Right atrium auricular region (tissue), 2 donors: ENCODE data around the gene MLXIPL. TPM values are rescaled to one million over a fixed set of nuclear protein-coding genes. Genes with fewer than 3 reads are reported as not detected.
"Not testable (repeated sequence)": the region's sequence is repeated elsewhere in the genome, so short reads cannot be mapped to it uniquely, and the experiment has no call there.

ENCODE experiments used
- DNase-seq: peaks from one replicate; pipeline ENCODE4 v3.0.0-alpha.2; 2019; ENCODE audit warnings: low spot score
- H3K27ac ChIP-seq, 2 donors: fragments of 200-600 bp; sonication (generic); 1 replicate in 1 of 2; 2 replicates in 1 of 2; pipeline ENCODE4 v1.5.1; 2016 to 2019
- H3K27me3 ChIP-seq, 2 donors: fragments of 200-600 bp; sonication (generic); one replicate each; pipeline versions ENCODE4 v1.5.1 to v1.6.0; 2017 to 2019
- H3K36me3 ChIP-seq: fragments of 200-600 bp; sonication (generic); one replicate; pipeline ENCODE4 v1.5.1; 2016
- H3K4me1 ChIP-seq, 2 donors: fragments of 200-600 bp; sonication (generic); one replicate each; pipeline versions ENCODE4 v1.5.1 to v1.6.0; 2017 to 2019
- H3K4me3 ChIP-seq, 2 donors: fragments of 200-600 bp; sonication (generic); 1 replicate in 1 of 2; 2 replicates in 1 of 2; pipeline ENCODE4 v1.5.1; 2017 to 2019; ENCODE audit warnings: mild to moderate bottlenecking in 1 of 2, moderate library complexity in 1 of 2
- H3K9me3 ChIP-seq, 2 donors: fragments of 200-600 bp; sonication (generic); one replicate each; pipeline ENCODE4 v1.5.1; 2019
- CTCF ChIP-seq, 2 donors: fragments of 200-600 bp; sonication (generic); IDR thresholded peaks; one replicate each; pipeline ENCODE4 v1.5.1; 2019; ENCODE audit warnings: antibody characterized with exemption in 2 of 2
- total RNA-seq, 2 donors: library from RNA; depleted of rRNA; stranded (reverse); fragments of >200 nt; gene quantifications; one replicate each; pipeline ENCODE4 v1.1.0, GENCODE V29; 2016

Gene MLXIPL
- total RNA-seq, 2 donors from 2014 or later: 0.41 to 1.3 TPM

GRCh38 chr7:73595358-73595757 is 29.0 kb downstream of the MLXIPL start:
- Histone ChIP-seq H3K4me1 (no peaks in the 10 kb centered on the region), H3K36me3 (no peaks in the 10 kb centered on the region), H3K27ac (no peak overlapping the region), H3K4me3 (no peak overlapping the region), H3K9me3 (no peaks in the 10 kb centered on the region), H3K27me3 (no peaks in the 10 kb centered on the region)
- no peak for TF ChIP-seq CTCF (IDR thresholded peaks at IDR 0.05)
- no peak for DNase-seq

- Histone ChIP-seq H3K36me3 (no peaks in the 10 kb centered on the region), H3K27ac (no peak overlapping the region), H3K4me3 (no peak overlapping the region), H3K4me1 (no peaks in the 10 kb centered on the region), H3K9me3 (no peaks in the 10 kb centered on the region), H3K27me3 (no peaks in the 10 kb centered on the region)
- no peak for TF ChIP-seq CTCF (IDR thresholded peaks at IDR 0.05)
- no peak for DNase-seq
These were observed 30.9 kb downstream of the MLXIPL start for GRCh38 chr7:73593207-73594045.

- Histone ChIP-seq H3K27ac (no peak overlapping the region), H3K9me3 (no peaks in the 10 kb centered on the region), H3K4me3 (no peak overlapping the region), H3K36me3 (no peaks in the 10 kb centered on the region), H3K27me3 (no peaks in the 10 kb centered on the region), H3K4me1 (no peaks in the 10 kb centered on the region)
- no peak for DNase-seq
- TF ChIP-seq CTCF (IDR thresholded peaks at IDR 0.05): no peak
These were observed 37.4 kb downstream of the MLXIPL start for GRCh38 chr7:73586911-73587310.

- Histone ChIP-seq H3K4me1 (no peaks in the 10 kb centered on the region), H3K27ac (no peak overlapping the region), H3K36me3 (no peaks in the 10 kb centered on the region), H3K4me3 (no peak overlapping the region), H3K9me3 (no peaks in the 10 kb centered on the region), H3K27me3 (no peaks in the 10 kb centered on the region)
- no peak for TF ChIP-seq CTCF (IDR thresholded peaks at IDR 0.05)
- DNase-seq: no peak
These were observed 39.1 kb downstream of the MLXIPL start for GRCh38 chr7:73585196-73585595.

GRCh38 chr7:73582664-73583202 is 41.6 kb downstream of the MLXIPL start:
- H3K4me1 ChIP-seq: peaks cover 0 to 7% of the 10 kb centered on the region in 2 donors
- TF ChIP-seq CTCF (IDR thresholded peaks at IDR 0.05): no peak
- no peaks in the 10 kb centered on the region for H3K9me3 ChIP-seq
- no peak overlapping the region for H3K4me3 ChIP-seq
- no peak for DNase-seq
- H3K27me3 ChIP-seq: no peaks in the 10 kb centered on the region
- no peak overlapping the region for H3K27ac ChIP-seq
- no peaks in the 10 kb centered on the region for H3K36me3 ChIP-seq

- not testable (repeated sequence) for H3K36me3 ChIP-seq, H3K27ac ChIP-seq, H3K4me3 ChIP-seq, H3K27me3 ChIP-seq, DNase-seq, H3K9me3 ChIP-seq
- peaks cover 0 to 24% of the 10 kb centered on the region in 2 donors for H3K4me1 ChIP-seq
These were observed 43.3 kb downstream of the MLXIPL start for GRCh38 chr7:73581006-73581405.
